Chondrocyte (in vitro differentiated cells): ENCODE results near the gene OR10X1. TPM values are rescaled to one million over a fixed set of nuclear protein-coding genes. Genes with fewer than 3 reads are reported as not detected.

Experiments used
- DNase-seq: peaks from one replicate; pipeline ENCODE4 v3.0.0; 2021; ENCODE audit warnings: mixed read lengths, low spot score
- H3K27ac Mint-ChIP-seq: one replicate; pipeline ENCODE4 v1.8.0; 2021; ENCODE audit warnings: mild to moderate bottlenecking, moderate library complexity, mixed read lengths; ENCODE audit not compliant: unreplicated experiment
- H3K27me3 Mint-ChIP-seq: 2 replicates; pipeline ENCODE4 v1.8.0; 2021; ENCODE audit warnings: low read depth, mixed read lengths
- H3K36me3 Mint-ChIP-seq: 2 replicates; pipeline ENCODE4 v1.8.0; 2021; ENCODE audit warnings: low read depth, mixed read lengths
- H3K4me1 Mint-ChIP-seq: 2 replicates; pipeline ENCODE4 v1.8.0; 2021; ENCODE audit warnings: low read depth, mild to moderate bottlenecking, mixed read lengths
- H3K4me3 Mint-ChIP-seq: one replicate; pipeline ENCODE4 v1.8.0; 2021; ENCODE audit warnings: mild to moderate bottlenecking, moderate library complexity, mixed read lengths; ENCODE audit not compliant: unreplicated experiment
- H3K9me3 Mint-ChIP-seq: 2 replicates; pipeline ENCODE4 v1.8.0; 2021; ENCODE audit warnings: low read depth, mixed read lengths
- total RNA-seq: library from RNA; stranded (reverse); gene quantifications from 3 replicates; pipeline ENCODE4 v1.2.1, GENCODE V29; 2021
- TF ChIP-seq, protein P1 (sequence below): fragments of 200-600 bp; sonication (generic); IDR thresholded peaks from 2 replicates; pipeline ENCODE4 v1.5.0; 2021; ENCODE audit warnings: antibody characterized with exemption, mild to moderate bottlenecking, moderate library complexity

OR10X1 gene
- total RNA-seq, 1 donor from 2014 or later = not detected

DNA sequence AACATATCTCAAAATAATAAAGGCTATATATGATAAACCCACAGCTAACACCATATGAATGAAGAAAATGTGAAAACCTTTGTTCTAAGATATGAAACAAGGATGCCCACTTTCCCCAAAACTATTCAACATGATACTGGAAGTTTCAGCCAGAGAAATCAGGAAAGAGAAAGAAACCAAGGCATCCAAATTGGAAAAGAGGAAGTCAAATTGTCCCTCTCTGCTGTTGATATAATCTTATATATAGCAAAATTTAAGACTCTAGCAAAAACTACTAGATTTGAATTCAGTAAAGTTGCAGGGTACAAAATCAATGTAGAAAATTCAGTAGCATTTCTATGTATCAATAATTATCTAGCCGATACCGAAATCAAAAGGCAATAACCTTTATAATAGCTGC lies 21.0 kb upstream of the OR10X1 start:
- no peak overlapping the region for H3K27ac Mint-ChIP-seq
- DNase-seq = no peak
- H3K36me3 Mint-ChIP-seq = no peaks in the 10 kb centered on the region
- no peak overlapping the region for H3K4me3 Mint-ChIP-seq
- TF ChIP-seq, protein P1, sequence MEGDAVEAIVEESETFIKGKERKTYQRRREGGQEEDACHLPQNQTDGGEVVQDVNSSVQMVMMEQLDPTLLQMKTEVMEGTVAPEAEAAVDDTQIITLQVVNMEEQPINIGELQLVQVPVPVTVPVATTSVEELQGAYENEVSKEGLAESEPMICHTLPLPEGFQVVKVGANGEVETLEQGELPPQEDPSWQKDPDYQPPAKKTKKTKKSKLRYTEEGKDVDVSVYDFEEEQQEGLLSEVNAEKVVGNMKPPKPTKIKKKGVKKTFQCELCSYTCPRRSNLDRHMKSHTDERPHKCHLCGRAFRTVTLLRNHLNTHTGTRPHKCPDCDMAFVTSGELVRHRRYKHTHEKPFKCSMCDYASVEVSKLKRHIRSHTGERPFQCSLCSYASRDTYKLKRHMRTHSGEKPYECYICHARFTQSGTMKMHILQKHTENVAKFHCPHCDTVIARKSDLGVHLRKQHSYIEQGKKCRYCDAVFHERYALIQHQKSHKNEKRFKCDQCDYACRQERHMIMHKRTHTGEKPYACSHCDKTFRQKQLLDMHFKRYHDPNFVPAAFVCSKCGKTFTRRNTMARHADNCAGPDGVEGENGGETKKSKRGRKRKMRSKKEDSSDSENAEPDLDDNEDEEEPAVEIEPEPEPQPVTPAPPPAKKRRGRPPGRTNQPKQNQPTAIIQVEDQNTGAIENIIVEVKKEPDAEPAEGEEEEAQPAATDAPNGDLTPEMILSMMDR = no peak
- peaks cover 24% of the 10 kb centered on the region for H3K9me3 Mint-ChIP-seq
- H3K27me3 Mint-ChIP-seq = peaks cover 4% of the 10 kb centered on the region
- H3K4me1 Mint-ChIP-seq = no peaks in the 10 kb centered on the region

DNA sequence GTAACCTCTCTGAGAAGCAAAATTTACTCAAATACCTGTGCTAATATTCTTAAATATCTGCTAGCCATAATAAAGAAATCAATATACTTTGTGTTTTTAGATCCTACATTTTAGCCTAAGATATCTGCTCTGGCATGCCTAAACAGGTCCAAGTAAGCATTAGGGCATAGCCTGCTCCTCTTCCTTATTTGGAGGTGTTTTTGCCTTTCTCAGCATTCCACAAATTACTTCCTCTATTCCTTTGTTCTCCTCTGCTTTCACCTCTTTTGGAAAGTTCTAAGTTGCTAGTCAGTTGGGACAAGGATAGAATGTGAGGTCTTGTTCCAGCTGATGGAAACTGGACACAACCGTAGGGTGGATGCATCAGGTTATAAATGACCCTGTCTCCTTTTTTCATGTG lies 7.2 kb upstream of the OR10X1 start:
- H3K4me1 Mint-ChIP-seq = no peaks in the 10 kb centered on the region
- H3K4me3 Mint-ChIP-seq = no peak overlapping the region
- H3K9me3 Mint-ChIP-seq = peaks cover 10% of the 10 kb centered on the region
- no peaks in the 10 kb centered on the region for H3K27me3 Mint-ChIP-seq
- H3K27ac Mint-ChIP-seq = no peak overlapping the region
- TF ChIP-seq, protein P1 = no peak
- H3K36me3 Mint-ChIP-seq = no peaks in the 10 kb centered on the region
- no peak for DNase-seq

- Mint-ChIP-seq H3K27ac (no peak overlapping the region), H3K36me3 (no peaks in the 10 kb centered on the region), H3K4me1 (no peaks in the 10 kb centered on the region), H3K9me3 (peaks cover 9% of the 10 kb centered on the region), H3K4me3 (no peak overlapping the region), H3K27me3 (no peaks in the 10 kb centered on the region)
- DNase-seq = no peak
- TF ChIP-seq, protein P1 = no peak
Observed at GRCh38 chr1:158583962-158584361, 4.3 kb upstream of the OR10X1 start.

DNA sequence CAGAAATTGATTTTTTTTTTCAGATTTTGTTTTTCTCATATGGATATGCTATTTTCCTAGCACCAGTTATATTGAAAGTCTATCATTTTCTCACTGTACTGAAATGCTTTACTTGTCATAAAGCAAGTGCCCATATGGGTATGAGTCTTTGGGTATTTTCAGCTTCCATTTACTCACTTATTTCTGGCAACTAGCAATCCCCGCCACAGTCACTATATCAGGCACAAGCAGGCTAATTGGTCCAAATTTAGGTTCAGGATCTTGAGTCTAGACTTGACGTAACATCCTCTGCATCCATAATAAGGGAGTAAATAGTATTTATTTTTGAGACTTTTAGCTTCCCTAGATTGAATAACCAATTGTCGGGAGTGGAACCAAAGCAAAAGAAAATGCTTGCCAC lies 2.1 kb downstream of the OR10X1 start:
- Mint-ChIP-seq H3K9me3 (no peaks in the 10 kb centered on the region), H3K4me3 (no peak overlapping the region), H3K36me3 (no peaks in the 10 kb centered on the region), H3K27ac (no peak overlapping the region), H3K27me3 (peaks cover 3% of the 10 kb centered on the region), H3K4me1 (no peaks in the 10 kb centered on the region)
- TF ChIP-seq, protein P1 = no peak
- DNase-seq = no peak

GRCh38 chr1:158572226-158572625 lies 7.5 kb downstream of the OR10X1 start:
- Mint-ChIP-seq H3K9me3 (no peaks in the 10 kb centered on the region), H3K27ac (no peak overlapping the region), H3K4me1 (no peaks in the 10 kb centered on the region), H3K36me3 (no peaks in the 10 kb centered on the region), H3K27me3 (peaks cover 3% of the 10 kb centered on the region), H3K4me3 (no peak overlapping the region)
- no peak for DNase-seq
- TF ChIP-seq, protein P1 = no peak
